ENCODE data around the gene LRRC27.

DNA sequence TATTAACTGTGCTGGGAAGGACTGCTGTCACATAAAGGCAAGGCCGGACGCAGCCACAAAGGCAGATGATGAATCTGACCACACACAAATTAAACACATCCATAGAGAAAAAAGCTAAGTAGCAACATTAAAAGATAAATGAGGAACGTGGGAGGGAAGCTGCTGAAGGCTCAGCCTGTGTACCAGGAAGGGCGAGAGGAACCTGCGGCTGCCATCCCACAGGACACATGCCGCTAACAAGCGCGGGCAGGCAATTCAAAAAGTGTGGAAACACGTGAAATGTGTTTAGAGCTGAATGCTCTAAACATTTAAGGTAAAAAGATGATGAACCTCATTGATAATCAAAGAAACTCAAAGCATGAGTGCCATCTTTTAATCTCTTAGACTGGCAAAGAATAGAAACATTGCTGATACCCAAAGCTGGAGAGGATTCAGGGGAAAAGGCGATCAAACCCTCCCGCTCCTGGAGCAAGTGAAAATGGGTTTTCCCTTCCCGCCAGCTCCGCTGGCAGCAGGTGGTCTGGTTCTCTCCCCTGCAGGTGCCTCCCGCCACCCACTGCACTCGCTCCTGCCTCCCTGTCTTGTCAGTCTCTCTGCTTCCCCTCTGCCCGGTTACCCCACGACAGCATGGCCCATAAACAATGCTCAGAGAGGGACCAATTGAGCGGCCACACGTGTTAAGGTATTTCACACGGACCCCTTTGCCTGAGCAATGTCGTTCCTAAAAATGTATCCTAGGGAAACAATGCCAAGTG is 28.5 kb upstream of the LRRC27 start:
- TF ChIP-seq EZH2 (IDR thresholded peaks at IDR 0.05; ENCODE audit: low read length, missing control alignments): no peak
- TF ChIP-seq, protein P1, sequence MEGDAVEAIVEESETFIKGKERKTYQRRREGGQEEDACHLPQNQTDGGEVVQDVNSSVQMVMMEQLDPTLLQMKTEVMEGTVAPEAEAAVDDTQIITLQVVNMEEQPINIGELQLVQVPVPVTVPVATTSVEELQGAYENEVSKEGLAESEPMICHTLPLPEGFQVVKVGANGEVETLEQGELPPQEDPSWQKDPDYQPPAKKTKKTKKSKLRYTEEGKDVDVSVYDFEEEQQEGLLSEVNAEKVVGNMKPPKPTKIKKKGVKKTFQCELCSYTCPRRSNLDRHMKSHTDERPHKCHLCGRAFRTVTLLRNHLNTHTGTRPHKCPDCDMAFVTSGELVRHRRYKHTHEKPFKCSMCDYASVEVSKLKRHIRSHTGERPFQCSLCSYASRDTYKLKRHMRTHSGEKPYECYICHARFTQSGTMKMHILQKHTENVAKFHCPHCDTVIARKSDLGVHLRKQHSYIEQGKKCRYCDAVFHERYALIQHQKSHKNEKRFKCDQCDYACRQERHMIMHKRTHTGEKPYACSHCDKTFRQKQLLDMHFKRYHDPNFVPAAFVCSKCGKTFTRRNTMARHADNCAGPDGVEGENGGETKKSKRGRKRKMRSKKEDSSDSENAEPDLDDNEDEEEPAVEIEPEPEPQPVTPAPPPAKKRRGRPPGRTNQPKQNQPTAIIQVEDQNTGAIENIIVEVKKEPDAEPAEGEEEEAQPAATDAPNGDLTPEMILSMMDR (conservative IDR thresholded peaks at IDR 0.05 in 1 of 2, IDR thresholded peaks at IDR 0.05 in 1 of 2; ENCODE audit: low read depth in 1 of 2, low read length in 2 of 2): no peak
